OCI-LY1 (cell line): Measurements from ENCODE around the gene MAGI2.

ENCODE experiments used
- H2AFZ ChIP-seq: fragments of 200-600 bp; sonication (generic), shearing (Covaris generic); 2 replicates; pipeline ENCODE4 v1.6.0; 2014; ENCODE audit warnings: antibody characterized with exemption, mild to moderate bottlenecking, low read length
- H3F3A ChIP-seq: fragments of 200-600 bp; sonication (generic), shearing (Covaris generic); 2 replicates; pipeline ENCODE4 v1.6.0; 2014; ENCODE audit warnings: mild to moderate bottlenecking, antibody characterized with exemption, low read length, moderate library complexity; ENCODE audit not compliant: insufficient read depth
- H3K27ac ChIP-seq: fragments of 200-600 bp; sonication (generic); 2 replicates; pipeline ENCODE4 v1.5.1; 2014; ENCODE audit warnings: low read length, mixed run types, mild to moderate bottlenecking, low read depth; ENCODE audit not compliant: poor library complexity, severe bottlenecking
- H3K27me3 ChIP-seq: fragments of 200-600 bp; sonication (generic); 2 replicates; pipeline ENCODE4 v1.6.0; 2014; ENCODE audit warnings: antibody characterized with exemption, mild to moderate bottlenecking, low read length, moderate library complexity; ENCODE audit not compliant: insufficient read depth
- H3K36me3 ChIP-seq: fragments of 200-600 bp; sonication (generic); 2 replicates; pipeline ENCODE4 v1.6.1; 2014; ENCODE audit warnings: mild to moderate bottlenecking, antibody characterized with exemption, low read length, moderate library complexity, mixed read lengths; ENCODE audit not compliant: insufficient read depth
- H3K4me1 ChIP-seq: fragments of 200-600 bp; sonication (generic); 2 replicates; pipeline ENCODE4 v1.5.1; 2014; ENCODE audit warnings: mild to moderate bottlenecking, low read length, moderate library complexity; ENCODE audit not compliant: insufficient read depth, severe bottlenecking
- H3K4me2 ChIP-seq: fragments of 200-600 bp; sonication (generic), shearing (Covaris generic); 2 replicates; pipeline ENCODE4 v1.6.1; 2014; ENCODE audit warnings: low read length
- H3K4me3 ChIP-seq: fragments of 200-600 bp; sonication (generic); 2 replicates; pipeline ENCODE4 v1.5.1; 2014; ENCODE audit warnings: low read length, low read depth, mild to moderate bottlenecking, mixed read lengths; ENCODE audit not compliant: poor library complexity, severe bottlenecking
- H3K79me2 ChIP-seq: fragments of 200-600 bp; shearing (Covaris generic); 2 replicates; pipeline ENCODE4 v1.6.1; 2016; ENCODE audit warnings: mixed run types, low read length, mixed read lengths; ENCODE audit not compliant: insufficient read depth
- H3K9ac ChIP-seq: fragments of 200-600 bp; sonication (generic), shearing (Covaris generic); 2 replicates; pipeline ENCODE4 v1.6.1; 2014; ENCODE audit warnings: mild to moderate bottlenecking, low read length, mixed read lengths
- H3K9me2 ChIP-seq: fragments of 200-600 bp; sonication (generic), shearing (Covaris generic); 2 replicates; pipeline ENCODE4 v1.6.1; 2014; ENCODE audit warnings: low read depth, mild to moderate bottlenecking, low read length, mixed read lengths
- H3K9me3 ChIP-seq: fragments of 200-600 bp; shearing (Covaris generic); 2 replicates; pipeline ENCODE4 v1.6.1; 2014; ENCODE audit warnings: low read length, mixed read lengths
- H4K20me1 ChIP-seq: fragments of 200-600 bp; sonication (generic), shearing (Covaris generic); 2 replicates; pipeline ENCODE4 v1.6.0; 2016; ENCODE audit warnings: mild to moderate bottlenecking, low read length; ENCODE audit not compliant: insufficient read depth
- CTCF ChIP-seq: fragments of 200-600 bp; sonication (generic), shearing (Covaris generic); IDR thresholded peaks from 2 replicates; pipeline ENCODE4 v1.5.1; 2017; ENCODE audit warnings: mild to moderate bottlenecking, antibody characterized with exemption, low read length, moderate library complexity, mixed read lengths
- EZH2 ChIP-seq: fragments of 200-600 bp; sonication (generic), shearing (Covaris generic); IDR thresholded peaks from 2 replicates; pipeline ENCODE4 v1.8.0; 2017; ENCODE audit warnings: borderline replicate concordance, mixed run types, mild to moderate bottlenecking, antibody characterized with exemption, low read length, moderate library complexity, mixed read lengths

Gene MAGI2

DNA sequence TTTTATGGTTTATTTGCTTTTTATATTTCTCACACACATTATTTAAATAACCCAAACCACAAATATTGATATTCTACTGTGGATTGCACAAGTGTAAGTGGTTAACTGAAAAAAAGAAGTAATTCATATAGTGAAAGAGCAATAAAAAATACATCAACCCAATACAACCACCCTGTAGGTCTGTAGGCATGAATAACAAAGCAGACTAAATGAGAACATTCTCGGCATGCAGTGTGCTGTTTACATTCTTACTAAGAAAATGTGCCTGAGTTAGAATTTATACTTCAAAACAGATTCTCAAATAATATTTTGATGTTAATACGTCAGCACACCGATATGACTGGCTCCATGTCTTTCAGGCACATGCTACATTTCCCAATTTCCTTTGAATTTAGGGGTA lies 660.8 kb downstream of the MAGI2 start:
- Histone ChIP-seq H3K9me3 (no peaks in the 10 kb centered on the region), H3K27me3 (no peaks in the 10 kb centered on the region), H3K9me2 (no peaks in the 10 kb centered on the region), H3F3A (no peaks in the 10 kb centered on the region), H4K20me1 (no peaks in the 10 kb centered on the region), H3K27ac (no peak overlapping the region), H3K36me3 (no peaks in the 10 kb centered on the region), H2AFZ (no peak overlapping the region), H3K9ac (no peak overlapping the region), H3K4me3 (no peak overlapping the region), H3K79me2 (no peaks in the 10 kb centered on the region), H3K4me1 (no peaks in the 10 kb centered on the region), H3K4me2 (no peak overlapping the region)
- TF ChIP-seq CTCF (no peak), EZH2 (no peak)

DNA sequence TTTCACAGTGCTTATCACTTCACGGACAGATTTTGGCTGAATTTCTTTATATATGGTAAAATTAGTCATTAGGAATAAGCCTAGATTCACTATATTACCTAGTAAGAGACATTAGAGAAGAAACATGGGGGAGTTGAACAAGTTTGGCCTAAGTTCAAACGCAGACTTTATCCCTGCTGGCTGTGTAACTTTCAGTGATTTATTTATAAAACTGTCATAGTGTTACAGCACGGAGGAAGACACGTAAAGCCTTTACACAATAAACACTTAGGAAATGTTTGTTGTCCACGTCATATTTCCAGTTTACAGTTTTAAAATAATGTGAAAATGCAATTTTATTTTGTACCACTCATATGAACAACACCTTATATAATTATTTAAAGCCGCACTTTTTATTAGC lies 661.5 kb downstream of the MAGI2 start:
- Histone ChIP-seq H3K4me1 (no peaks in the 10 kb centered on the region), H3K9me3 (no peaks in the 10 kb centered on the region), H3K27ac (no peak overlapping the region), H2AFZ (no peak overlapping the region), H3K4me2 (no peak overlapping the region), H3K9me2 (no peaks in the 10 kb centered on the region), H4K20me1 (no peaks in the 10 kb centered on the region), H3K4me3 (no peak overlapping the region), H3K36me3 (no peaks in the 10 kb centered on the region), H3K9ac (no peak overlapping the region), H3K27me3 (no peaks in the 10 kb centered on the region), H3K79me2 (no peaks in the 10 kb centered on the region), H3F3A (no peaks in the 10 kb centered on the region)
- TF ChIP-seq CTCF (no peak), EZH2 (no peak)

GRCh38 chr7:78788464-78788863 lies 665.0 kb downstream of the MAGI2 start:
- no peaks in the 10 kb centered on the region for H3K9me2 ChIP-seq
- H2AFZ ChIP-seq = no peak overlapping the region
- TF ChIP-seq CTCF = no peak
- TF ChIP-seq EZH2 = no peak
- no peaks in the 10 kb centered on the region for H3K9me3 ChIP-seq
- H3F3A ChIP-seq = no peaks in the 10 kb centered on the region
- H3K9ac ChIP-seq = no peak overlapping the region
- H3K27me3 ChIP-seq = no peaks in the 10 kb centered on the region
- no peaks in the 10 kb centered on the region for H3K36me3 ChIP-seq
- no peaks in the 10 kb centered on the region for H3K4me1 ChIP-seq
- H3K4me2 ChIP-seq = no peak overlapping the region
- H3K4me3 ChIP-seq = no peak overlapping the region
- H4K20me1 ChIP-seq = no peaks in the 10 kb centered on the region
- no peak overlapping the region for H3K27ac ChIP-seq
- H3K79me2 ChIP-seq = no peaks in the 10 kb centered on the region
